ENCODE data around the gene PHF21B. TPM values are rescaled to one million over a fixed set of nuclear protein-coding genes. Genes with fewer than 3 reads are reported as not detected.

The PHF21B gene
- total RNA-seq, 3 donors from 2014 or later (not counting 1 experiment from before 2014, with no cell fraction given): not detected

DNA sequence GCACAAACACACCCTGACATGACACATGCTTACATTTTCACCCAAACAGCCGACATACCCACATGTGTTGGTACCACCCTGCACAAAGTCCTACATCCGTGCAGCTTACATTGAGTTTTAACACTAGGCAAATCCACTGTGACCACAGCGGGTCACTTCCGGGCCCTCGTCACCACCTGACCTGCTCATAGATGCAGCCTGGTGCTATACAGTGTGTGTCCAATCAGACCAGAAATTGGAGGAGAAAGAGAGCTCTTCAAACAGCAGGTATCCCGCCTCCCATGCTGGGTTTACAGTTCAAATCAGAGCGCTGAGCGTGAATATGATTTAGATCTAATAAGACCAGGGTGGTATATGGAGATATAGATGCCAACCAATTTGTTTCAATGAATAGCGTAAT, 35.4 kb downstream of the PHF21B start:
- Histone ChIP-seq H3K9me3 (ENCODE audit: control insufficient read depth, insufficient read depth, low read length) (no peaks in the 10 kb centered on the region), H3K4me1 (ENCODE audit: control insufficient read depth, insufficient read depth, low read length) (no peaks in the 10 kb centered on the region), H3K4me3 (ENCODE audit: low read length) (no peak overlapping the region), H3K27me3 (ENCODE audit: control insufficient read depth, insufficient read depth, low read length) (no peaks in the 10 kb centered on the region), H3K27ac (ENCODE audit: low read length) (no peak overlapping the region), H3K36me3 (ENCODE audit: control insufficient read depth, insufficient read depth, low read length) (no peaks in the 10 kb centered on the region)
- ATAC-seq: no peak
- Mint-ChIP-seq H3K36me3 (no peaks in the 10 kb centered on the region), H3K27me3 (ENCODE audit: low read depth in 2 of 2) (peaks cover 4 to 13% of the 10 kb centered on the region in 2 donors), H3K4me3 (no peak overlapping the region), H3K4me1 (no peaks in the 10 kb centered on the region), H3K27ac (no peak overlapping the region), H3K9me3 (no peaks in the 10 kb centered on the region)
- intact Hi-C loops (cut with micrococcal nuclease): no loop called here
- no peak for DNase-seq
- WGBS (ENCODE audit: insufficient coverage): 90% methylated on average over 8 of the region's 9 CpGs
- TF ChIP-seq, protein P1, sequence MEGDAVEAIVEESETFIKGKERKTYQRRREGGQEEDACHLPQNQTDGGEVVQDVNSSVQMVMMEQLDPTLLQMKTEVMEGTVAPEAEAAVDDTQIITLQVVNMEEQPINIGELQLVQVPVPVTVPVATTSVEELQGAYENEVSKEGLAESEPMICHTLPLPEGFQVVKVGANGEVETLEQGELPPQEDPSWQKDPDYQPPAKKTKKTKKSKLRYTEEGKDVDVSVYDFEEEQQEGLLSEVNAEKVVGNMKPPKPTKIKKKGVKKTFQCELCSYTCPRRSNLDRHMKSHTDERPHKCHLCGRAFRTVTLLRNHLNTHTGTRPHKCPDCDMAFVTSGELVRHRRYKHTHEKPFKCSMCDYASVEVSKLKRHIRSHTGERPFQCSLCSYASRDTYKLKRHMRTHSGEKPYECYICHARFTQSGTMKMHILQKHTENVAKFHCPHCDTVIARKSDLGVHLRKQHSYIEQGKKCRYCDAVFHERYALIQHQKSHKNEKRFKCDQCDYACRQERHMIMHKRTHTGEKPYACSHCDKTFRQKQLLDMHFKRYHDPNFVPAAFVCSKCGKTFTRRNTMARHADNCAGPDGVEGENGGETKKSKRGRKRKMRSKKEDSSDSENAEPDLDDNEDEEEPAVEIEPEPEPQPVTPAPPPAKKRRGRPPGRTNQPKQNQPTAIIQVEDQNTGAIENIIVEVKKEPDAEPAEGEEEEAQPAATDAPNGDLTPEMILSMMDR (IDR thresholded peaks at IDR 0.05): no peak

DNA sequence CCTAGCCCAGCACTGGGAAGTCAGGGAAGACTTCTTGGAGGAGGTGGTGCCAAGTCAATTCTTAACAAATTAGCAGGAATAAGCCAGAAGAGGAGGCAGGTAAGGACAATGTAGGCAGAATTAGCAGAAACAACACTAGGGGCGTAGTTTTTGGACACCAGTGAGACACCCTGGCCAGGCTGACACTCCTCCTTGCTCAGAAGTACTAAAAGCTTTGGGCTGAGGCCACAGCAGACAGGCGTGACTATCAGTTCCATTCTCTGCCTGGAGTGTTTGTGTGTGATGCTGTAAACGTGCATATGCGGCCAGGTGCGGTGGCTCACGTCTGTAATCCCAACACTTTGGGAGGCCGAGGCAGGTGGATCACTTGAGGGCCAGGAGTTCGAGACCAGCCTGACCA, 36.0 kb downstream of the PHF21B start:
- H3K27me3 ChIP-seq (ENCODE audit: control insufficient read depth, insufficient read depth, low read length): no peaks in the 10 kb centered on the region
- H3K27ac ChIP-seq (ENCODE audit: low read length): no peak overlapping the region
- Mint-ChIP-seq H3K36me3 (no peaks in the 10 kb centered on the region), H3K4me3 (no peak overlapping the region), H3K27me3 (ENCODE audit: low read depth in 2 of 2) (peaks cover 3 to 13% of the 10 kb centered on the region in 2 donors), H3K27ac (no peak overlapping the region), H3K9me3 (no peaks in the 10 kb centered on the region), H3K4me1 (no peaks in the 10 kb centered on the region)
- H3K4me1 ChIP-seq (ENCODE audit: control insufficient read depth, insufficient read depth, low read length): no peaks in the 10 kb centered on the region
- DNase-seq (no peak), ATAC-seq (no peak)
- no peaks in the 10 kb centered on the region for H3K36me3 ChIP-seq (ENCODE audit: control insufficient read depth, insufficient read depth, low read length)
- intact Hi-C loops (cut with micrococcal nuclease): no loop called here
- no peak overlapping the region for H3K4me3 ChIP-seq (ENCODE audit: low read length)
- WGBS (ENCODE audit: insufficient coverage): 86% methylated on average over 8 of the region's 8 CpGs
- H3K9me3 ChIP-seq (ENCODE audit: control insufficient read depth, insufficient read depth, low read length): no peaks in the 10 kb centered on the region
- TF ChIP-seq, protein P1 (IDR thresholded peaks at IDR 0.05): no peak

DNA sequence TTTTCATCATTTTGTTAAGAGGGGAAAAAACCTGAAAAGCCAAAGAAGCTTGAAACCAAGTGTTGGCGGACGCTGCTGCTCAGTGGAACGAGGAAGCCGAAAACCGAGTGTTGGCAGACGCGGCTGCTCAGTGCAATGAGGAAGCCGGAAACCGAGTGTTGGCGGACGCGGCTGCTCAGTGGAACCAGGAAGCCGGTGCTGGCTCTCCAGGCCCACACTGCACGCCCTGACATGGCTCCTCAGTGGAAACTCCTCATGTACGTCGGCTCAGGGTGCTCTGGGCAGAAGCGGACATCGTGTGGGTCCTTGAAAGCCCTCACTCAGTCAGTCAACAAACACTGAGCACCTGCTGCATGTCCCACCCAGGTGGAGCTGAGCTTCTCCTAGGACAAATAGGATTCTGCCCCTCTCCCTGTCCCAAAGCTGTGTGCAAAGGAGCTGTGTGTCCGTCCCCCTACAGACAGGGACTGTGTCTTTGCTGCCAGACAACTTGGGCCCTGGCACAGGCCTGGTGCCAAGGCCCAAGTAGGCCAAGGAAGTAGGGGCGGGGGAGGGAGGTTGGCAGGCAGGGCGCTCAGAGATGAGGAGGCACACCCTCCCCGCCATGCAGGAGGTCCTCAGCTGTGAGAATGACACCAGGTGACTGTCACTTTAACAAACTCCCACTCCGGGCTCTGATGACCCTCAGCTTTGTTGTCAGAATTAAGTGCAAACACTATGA, 37.3 kb downstream of the PHF21B start:
- Histone ChIP-seq H3K27me3 (ENCODE audit: control insufficient read depth, insufficient read depth, low read length) (no peaks in the 10 kb centered on the region), H3K4me3 (ENCODE audit: low read length) (no peak overlapping the region), H3K36me3 (ENCODE audit: control insufficient read depth, insufficient read depth, low read length) (no peaks in the 10 kb centered on the region), H3K4me1 (ENCODE audit: control insufficient read depth, insufficient read depth, low read length) (no peaks in the 10 kb centered on the region), H3K27ac (ENCODE audit: low read length) (no peak overlapping the region), H3K9me3 (ENCODE audit: control insufficient read depth, insufficient read depth, low read length) (no peaks in the 10 kb centered on the region)
- H3K4me3 Mint-ChIP-seq: no peak overlapping the region
- DNase-seq: peak in 1 of 2 donors; percentile 19
- 73% methylated on average over 23 of the region's 23 CpGs for WGBS (ENCODE audit: insufficient coverage)
- no peaks in the 10 kb centered on the region for H3K4me1 Mint-ChIP-seq
- intact Hi-C loops (cut with micrococcal nuclease): no loop called here
- no peaks in the 10 kb centered on the region for H3K36me3 Mint-ChIP-seq
- peaks cover 3 to 13% of the 10 kb centered on the region in 2 donors for H3K27me3 Mint-ChIP-seq (ENCODE audit: low read depth in 2 of 2)
- TF ChIP-seq, protein P1 (IDR thresholded peaks at IDR 0.05): no peak
- H3K27ac Mint-ChIP-seq: no peak overlapping the region
- peak in 1 of 3 donors; percentile 30 for ATAC-seq
- H3K9me3 Mint-ChIP-seq: no peaks in the 10 kb centered on the region

Measured in natural killer cell (primary cell).